ENCODE results near the gene C1QTNF12.
A peak's percentile ranks its signal among the peaks of the same experiment; 100 is the strongest.

Gene C1QTNF12

GRCh38 chr1:1232796-1233566 is 13.5 kb downstream of the C1QTNF12 start:
- no peak for TF ChIP-seq CTCF (IDR thresholded peaks at IDR 0.05; ENCODE audit: control insufficient read depth, insufficient read depth, low read depth, low read length, missing control alignments)
- no peak for DNase-seq (ENCODE audit: low read depth)
- H3K4me3 ChIP-seq (ENCODE audit: control insufficient read depth, low read depth, low read length) = no peak overlapping the region

GRCh38 chr1:1232208-1232795 is 14.2 kb downstream of the C1QTNF12 start, which contains the start of gene B3GALT6:
B3GALT6 (plus strand) TSS chr1:1232237; CDS start chr1:1232279, 42 bp downstream.
- TF ChIP-seq CTCF (IDR thresholded peaks at IDR 0.05; ENCODE audit: control insufficient read depth, insufficient read depth, low read depth, low read length, missing control alignments) = no peak

GRCh38 chr1:1231400-1232207 is 14.9 kb downstream of the C1QTNF12 start, which contains the start of gene SDF4:
SDF4 (minus strand) TSS chr1:1232001; CDS start chr1:1228772, 3,229 bp downstream.
- TF ChIP-seq CTCF (IDR thresholded peaks at IDR 0.05; ENCODE audit: control insufficient read depth, insufficient read depth, low read depth, low read length, missing control alignments) = no peak
- peak; percentile 76 for DNase-seq (ENCODE audit: low read depth)
- H3K4me3 ChIP-seq (ENCODE audit: control insufficient read depth, low read depth, low read length) = peak within 1 kb of the TSS; percentile 93

More at GRCh38 chr1:1232208-1232795, 14.2 kb downstream of the C1QTNF12 start, which contains the start of gene B3GALT6:
- no peak for DNase-seq (ENCODE audit: low read depth)
- H3K4me3 ChIP-seq (ENCODE audit: control insufficient read depth, low read depth, low read length) = peak within 1 kb of the TSS; percentile 93

- peak overlapping the region; percentile 93 for H3K4me3 ChIP-seq (ENCODE audit: control insufficient read depth, low read depth, low read length)
- TF ChIP-seq CTCF (IDR thresholded peaks at IDR 0.05; ENCODE audit: control insufficient read depth, insufficient read depth, low read depth, low read length, missing control alignments) = peak; percentile 51
- DNase-seq (ENCODE audit: low read depth) = peak; percentile 49
Measured at GRCh38 chr1:1230656-1231399, 15.7 kb downstream of the C1QTNF12 start.

GRCh38 chr1:1229770-1230169 is 16.8 kb downstream of the C1QTNF12 start:
- DNase-seq (ENCODE audit: low read depth) = no peak
- no peak for TF ChIP-seq CTCF (IDR thresholded peaks at IDR 0.05; ENCODE audit: control insufficient read depth, insufficient read depth, low read depth, low read length, missing control alignments)
- H3K4me3 ChIP-seq (ENCODE audit: control insufficient read depth, low read depth, low read length) = no peak overlapping the region

Data from AG09309 (cell line).